NCI-H187 (cell line): ENCODE data around the gene GAPT.

Experiments used
- DNase-seq, 2 experiments: peaks; one replicate each; lab custom pipeline; 2025; lab: John Stamatoyannopoulos, UW

GAPT gene

GRCh38 chr5:58460732-58461286 is 30.4 kb upstream of the GAPT start:
- DNase-seq: peak; percentile 82 to 91

- no peak for DNase-seq
These were observed 29.1 kb upstream of the GAPT start for GRCh38 chr5:58462154-58462553.

- DNase-seq: peak; percentile 5 to 15
These were observed 28.5 kb upstream of the GAPT start for GRCh38 chr5:58462623-58463230.

GRCh38 chr5:58466939-58467338 is 24.3 kb upstream of the GAPT start:
- DNase-seq: no peak

GRCh38 chr5:58469896-58470295 is 21.3 kb upstream of the GAPT start:
- no peak for DNase-seq

GRCh38 chr5:58475404-58475803 is 15.8 kb upstream of the GAPT start:
- no peak for DNase-seq

- no peak for DNase-seq
These were observed 13.4 kb upstream of the GAPT start for GRCh38 chr5:58477760-58478376.

GRCh38 chr5:58481066-58481676 is 10.1 kb upstream of the GAPT start:
- DNase-seq: no peak

GRCh38 chr5:58481828-58482227 is 9.4 kb upstream of the GAPT start:
- no peak for DNase-seq

- no peak for DNase-seq
These were observed 8.7 kb upstream of the GAPT start for GRCh38 chr5:58482536-58482935.

GRCh38 chr5:58484505-58484904 is 6.7 kb upstream of the GAPT start:
- DNase-seq: no peak

GRCh38 chr5:58486290-58486689 is 4.9 kb upstream of the GAPT start:
- no peak for DNase-seq

GRCh38 chr5:58490402-58491050 is 709 bp upstream of the GAPT start:
- no peak for DNase-seq

GRCh38 chr5:58493141-58493540 is 1.9 kb downstream of the GAPT start:
- no peak for DNase-seq

- no peak for DNase-seq
These were observed 5.3 kb downstream of the GAPT start for GRCh38 chr5:58496488-58496887.

- no peak for DNase-seq
These were observed 6.2 kb downstream of the GAPT start for GRCh38 chr5:58497386-58497785.

GRCh38 chr5:58497921-58498320 is 6.7 kb downstream of the GAPT start:
- DNase-seq: no peak

GRCh38 chr5:58498340-58498942 is 7.2 kb downstream of the GAPT start:
- peak in 1 of 2 experiments; percentile 15 for DNase-seq

- DNase-seq: no peak
These were observed 8.0 kb downstream of the GAPT start for GRCh38 chr5:58499231-58499630.

GRCh38 chr5:58499941-58500340 is 8.7 kb downstream of the GAPT start:
- no peak for DNase-seq

GRCh38 chr5:58501778-58502417 is 10.7 kb downstream of the GAPT start:
- DNase-seq: no peak
